Coronary artery (tissue), 2 donors: ENCODE data around the gene SLC2A6.

ENCODE experiments used
- DNase-seq: peaks from one replicate; pipeline ENCODE4 v3.0.0-alpha.2; 2017; ENCODE audit warnings: low spot score
- H3K27ac ChIP-seq, 2 donors: fragments of 200-600 bp; sonication (generic); one replicate each; pipeline ENCODE4 v1.5.1; 2016 to 2019
- H3K4me3 ChIP-seq: fragments of 200-600 bp; sonication (generic); 2 replicates; pipeline ENCODE4 v1.5.1; 2016; ENCODE audit warnings: mild to moderate bottlenecking, moderate library complexity
- TF ChIP-seq, protein P1 (sequence below): fragments of 200-600 bp; sonication (generic); IDR thresholded peaks from one replicate; pipeline ENCODE4 v1.5.1; 2019; ENCODE audit warnings: antibody characterized with exemption

Gene SLC2A6

DNA sequence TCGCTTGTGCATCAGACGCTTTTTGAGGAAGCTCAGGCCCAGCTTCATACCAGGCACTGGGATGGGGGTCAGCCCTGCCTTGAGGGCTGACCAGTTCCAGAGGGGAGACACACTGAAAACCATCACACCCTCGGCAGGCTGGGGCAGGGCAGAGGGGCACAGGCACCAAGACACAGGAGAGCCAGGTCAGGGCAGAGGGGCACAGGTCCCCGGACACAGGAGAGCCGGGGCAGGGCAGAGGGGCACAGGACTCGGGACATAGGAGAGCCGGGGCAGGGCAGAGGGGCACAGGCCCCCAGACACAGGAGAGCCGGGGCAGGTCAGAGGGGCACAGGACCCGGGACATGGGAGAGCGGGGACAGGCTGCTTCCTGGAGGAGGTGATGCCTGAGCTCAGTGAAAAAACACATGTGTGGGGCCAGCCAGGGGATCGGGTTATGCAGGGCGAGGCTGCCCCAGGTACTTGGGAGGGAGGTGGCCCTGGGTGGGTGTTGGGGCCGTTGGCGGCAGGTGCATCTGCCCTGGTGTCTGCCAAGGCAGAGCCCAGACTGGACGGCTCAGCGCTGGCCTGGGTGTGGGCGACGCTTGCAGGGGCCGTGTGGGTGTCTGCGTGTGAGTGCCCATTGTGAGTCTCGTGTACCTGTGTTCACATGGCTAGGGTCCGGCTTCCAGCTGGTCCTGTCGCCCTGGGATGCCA is 15.1 kb upstream of the SLC2A6 start:
- no peak overlapping the region for H3K4me3 ChIP-seq
- TF ChIP-seq, protein P1, sequence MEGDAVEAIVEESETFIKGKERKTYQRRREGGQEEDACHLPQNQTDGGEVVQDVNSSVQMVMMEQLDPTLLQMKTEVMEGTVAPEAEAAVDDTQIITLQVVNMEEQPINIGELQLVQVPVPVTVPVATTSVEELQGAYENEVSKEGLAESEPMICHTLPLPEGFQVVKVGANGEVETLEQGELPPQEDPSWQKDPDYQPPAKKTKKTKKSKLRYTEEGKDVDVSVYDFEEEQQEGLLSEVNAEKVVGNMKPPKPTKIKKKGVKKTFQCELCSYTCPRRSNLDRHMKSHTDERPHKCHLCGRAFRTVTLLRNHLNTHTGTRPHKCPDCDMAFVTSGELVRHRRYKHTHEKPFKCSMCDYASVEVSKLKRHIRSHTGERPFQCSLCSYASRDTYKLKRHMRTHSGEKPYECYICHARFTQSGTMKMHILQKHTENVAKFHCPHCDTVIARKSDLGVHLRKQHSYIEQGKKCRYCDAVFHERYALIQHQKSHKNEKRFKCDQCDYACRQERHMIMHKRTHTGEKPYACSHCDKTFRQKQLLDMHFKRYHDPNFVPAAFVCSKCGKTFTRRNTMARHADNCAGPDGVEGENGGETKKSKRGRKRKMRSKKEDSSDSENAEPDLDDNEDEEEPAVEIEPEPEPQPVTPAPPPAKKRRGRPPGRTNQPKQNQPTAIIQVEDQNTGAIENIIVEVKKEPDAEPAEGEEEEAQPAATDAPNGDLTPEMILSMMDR, result no peak
- no peak for DNase-seq
- peak overlapping the region in 1 of 2 donors; percentile 20 for H3K27ac ChIP-seq

DNA sequence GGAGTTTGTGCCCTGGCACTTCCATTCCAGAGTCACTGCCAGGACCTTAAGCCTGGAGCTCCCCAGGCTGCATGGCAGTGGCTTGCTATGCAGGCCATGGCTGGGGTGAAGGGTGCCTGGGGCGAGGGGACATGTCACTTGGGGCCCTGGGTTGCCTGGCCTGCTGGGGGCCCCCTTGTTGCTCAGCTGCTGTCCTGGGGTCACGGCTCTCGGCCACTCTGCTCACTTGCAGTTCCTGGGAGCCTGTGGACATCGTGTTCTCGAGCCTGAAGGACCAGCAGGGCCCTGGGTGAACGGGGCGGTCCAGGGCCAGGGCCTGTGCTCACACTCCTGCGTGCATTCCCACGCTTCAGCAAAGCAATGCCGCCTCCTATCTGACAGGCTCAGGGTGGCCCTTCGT is 14.5 kb upstream of the SLC2A6 start:
- Histone ChIP-seq H3K27ac (peak overlapping the region in 1 of 2 donors; percentile 75), H3K4me3 (no peak overlapping the region)
- TF ChIP-seq, protein P1, result no peak
- DNase-seq, result no peak

DNA sequence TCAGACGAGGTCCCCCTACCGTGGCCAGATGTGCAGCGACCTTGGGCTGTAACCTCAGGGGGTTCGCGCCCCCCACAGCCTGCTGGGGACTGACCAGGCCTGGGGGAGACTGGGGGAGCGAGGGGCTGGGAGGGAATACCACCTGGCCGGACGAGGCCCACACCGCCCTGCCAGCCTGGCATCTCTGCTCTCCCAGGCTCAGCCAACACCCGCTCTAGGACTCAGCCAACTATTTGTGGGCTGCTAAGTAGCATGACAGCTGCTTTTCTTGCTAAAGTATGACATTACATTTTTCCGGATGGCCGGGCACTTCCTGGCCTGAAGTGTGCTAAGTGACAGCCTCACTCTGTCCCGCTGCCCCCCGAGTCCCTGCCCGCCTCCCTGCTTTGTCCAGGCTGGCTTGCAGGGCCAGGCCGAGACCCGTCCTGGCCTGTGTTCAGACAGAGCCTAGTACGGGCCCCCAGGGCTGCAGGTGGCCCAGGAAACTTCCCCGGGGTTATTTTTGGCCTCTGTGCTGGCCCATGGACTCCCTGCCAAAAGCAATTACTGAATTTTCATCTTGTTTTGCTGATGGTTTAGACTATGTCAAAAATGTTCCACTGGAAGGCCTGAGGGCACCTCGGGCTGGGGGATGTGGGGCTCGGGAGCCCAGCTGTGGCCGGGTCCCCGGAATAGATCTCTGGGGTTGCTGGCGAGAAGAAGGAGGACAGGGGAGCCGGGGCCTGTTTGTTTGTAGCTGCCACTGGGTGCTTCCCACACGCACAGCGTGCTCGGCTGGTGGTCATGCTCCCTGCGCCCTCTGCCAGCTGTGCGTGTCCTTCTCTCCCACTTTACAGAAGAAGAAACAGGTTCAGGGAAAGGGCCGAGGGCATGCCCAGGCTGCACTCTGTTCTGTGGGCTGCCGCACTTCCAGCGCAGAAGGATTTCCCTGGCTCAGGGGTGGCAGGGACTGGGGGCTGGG is 13.4 kb upstream of the SLC2A6 start:
- peak overlapping the region; percentile 52 to 75 for H3K27ac ChIP-seq
- H3K4me3 ChIP-seq, result no peak overlapping the region
- no peak for DNase-seq
- TF ChIP-seq, protein P1, result no peak

DNA sequence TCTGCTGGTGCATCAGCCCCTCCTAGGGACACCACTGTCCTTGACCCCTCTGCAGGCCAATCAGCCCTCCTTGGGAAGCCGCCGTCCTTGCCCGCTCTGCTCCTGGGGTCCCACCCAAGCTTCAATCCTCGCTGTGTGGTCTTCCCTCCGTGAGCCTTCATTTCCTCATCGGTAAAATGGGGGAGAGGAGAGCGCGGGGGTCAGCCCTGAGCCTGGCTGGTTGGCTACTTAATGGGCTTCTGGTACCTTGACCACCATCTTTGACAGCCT is 12.7 kb upstream of the SLC2A6 start:
- peak overlapping the region; percentile 52 to 75 for H3K27ac ChIP-seq
- H3K4me3 ChIP-seq, result no peak overlapping the region
- no peak for DNase-seq
- TF ChIP-seq, protein P1, result no peak

DNA sequence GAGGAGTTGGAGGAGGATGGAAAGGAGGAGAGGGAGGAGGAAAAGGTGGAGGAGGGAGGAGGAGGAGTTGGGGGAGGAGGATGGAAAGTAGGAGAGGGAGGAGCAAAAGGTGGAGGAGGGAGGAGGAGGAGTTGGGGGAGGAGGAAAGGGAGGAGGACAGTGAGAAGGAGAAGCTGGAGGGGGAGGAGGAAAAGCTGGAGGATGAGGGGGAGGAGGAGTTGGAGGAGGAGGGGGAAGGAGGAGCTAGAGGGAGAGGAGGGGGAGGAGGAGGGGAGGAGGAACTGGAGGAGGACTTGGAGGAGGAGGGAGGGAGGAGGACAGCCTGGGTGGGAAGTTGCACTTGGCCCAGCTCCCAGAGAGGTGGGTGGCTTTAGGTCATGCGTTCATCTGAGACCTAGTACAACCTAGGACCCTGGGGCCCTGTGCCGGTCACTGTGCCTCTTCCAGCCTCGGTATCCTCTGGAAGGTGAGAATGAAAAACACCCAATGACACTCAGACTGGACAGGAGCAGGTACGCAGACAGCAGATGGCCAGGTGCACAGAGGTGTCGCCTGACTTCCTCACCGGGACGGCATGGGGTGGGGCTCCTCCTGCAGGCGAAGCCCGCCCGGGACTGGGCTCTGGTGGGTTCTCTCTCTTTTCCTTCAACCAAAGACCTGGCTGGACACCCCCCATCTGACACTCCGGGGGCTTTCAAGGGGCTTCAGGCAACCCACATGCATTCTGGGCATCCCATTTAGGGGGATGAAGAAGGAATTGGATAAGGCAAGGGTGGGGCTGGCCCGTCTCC is 12.2 kb upstream of the SLC2A6 start:
- Histone ChIP-seq H3K27ac (peak overlapping the region in 1 of 2 donors; percentile 75), H3K4me3 (no peak overlapping the region)
- DNase-seq, result no peak
- TF ChIP-seq, protein P1, result no peak

DNA sequence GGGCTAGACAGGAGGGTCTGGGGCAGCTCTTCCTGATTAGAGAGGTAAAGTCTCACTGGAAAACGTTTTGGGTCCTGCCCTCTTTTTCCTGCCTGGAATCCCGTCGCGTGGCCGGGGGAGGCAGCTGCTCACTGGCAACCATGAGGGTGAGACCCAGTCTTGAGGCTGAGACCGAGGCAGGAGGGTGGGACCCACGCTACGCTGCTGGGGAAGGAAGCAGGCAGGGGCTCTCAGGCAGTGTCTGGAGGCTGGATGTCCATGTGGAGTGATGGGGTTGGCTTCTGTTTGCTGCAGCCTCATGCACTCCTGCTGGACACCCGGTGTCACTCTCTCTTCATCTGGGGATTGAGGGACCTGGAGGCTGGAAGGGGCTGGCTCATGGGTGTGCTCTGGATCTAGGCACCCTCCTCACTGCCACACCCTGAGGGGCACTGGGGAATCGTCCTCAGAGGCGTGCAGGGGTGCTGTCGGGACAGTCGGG is 11.3 kb upstream of the SLC2A6 start:
- no peak for DNase-seq
- TF ChIP-seq, protein P1, result no peak
- no peak overlapping the region for H3K4me3 ChIP-seq
- H3K27ac ChIP-seq, result no peak overlapping the region
